K562 (cell line): ENCODE results near the gene POLR3H. TPM values are rescaled to one million over a fixed set of nuclear protein-coding genes. Genes with fewer than 3 reads are reported as not detected.

ENCODE experiments used
- ASH1L ChIP-seq: fragments of 450-650 bp; IDR thresholded peaks from 2 replicates; pipeline ENCODE4 v1.6.1; 2018; ENCODE audit warnings: borderline replicate concordance, mild to moderate bottlenecking, low read depth; ENCODE audit not compliant: partially characterized antibody
- CEBPB ChIP-seq: fragments of 450-650 bp; IDR thresholded peaks from 2 replicates; pipeline ENCODE4 v1.6.1; 2016; ENCODE audit warnings: missing genetic modification characterization, missing compliant biosample characterization
- E2F6 ChIP-seq, 2 experiments: IDR thresholded peaks; 2 replicates each; pipeline ENCODE4 v1.6.1; 2011; ENCODE audit warnings: borderline replicate concordance in 1 of 2, control low read depth in 1 of 2, low read depth in 1 of 2, low read length in 1 of 2, mild to moderate bottlenecking in 1 of 2, mixed read lengths in 1 of 2, moderate library complexity in 1 of 2; ENCODE audit not compliant: insufficient read depth in 1 of 2, insufficient read length in 1 of 2, poor library complexity in 1 of 2, severe bottlenecking in 1 of 2; ENCODE audit errors: extremely low read depth in 1 of 2
- ELK1 ChIP-seq: sonication (generic); formaldehyde crosslinking; IDR thresholded peaks from 2 replicates; pipeline ENCODE4 v1.8.1; 2022; ENCODE audit warnings: missing genetic modification reagents
- KAT2B ChIP-seq: IDR thresholded peaks from one replicate; pipeline ENCODE4 v1.6.1; 2012; ENCODE audit warnings: low read depth, mild to moderate bottlenecking, control low read depth, inconsistent platforms, low read length, moderate library complexity
- NBN ChIP-seq: fragments of 450-650 bp; IDR thresholded peaks from 2 replicates; pipeline ENCODE4 v1.6.1; 2016; ENCODE audit warnings: low read depth, mild to moderate bottlenecking
- NFRKB ChIP-seq: fragments of 450-650 bp; IDR thresholded peaks from 2 replicates; pipeline ENCODE4 v1.6.1; 2016; ENCODE audit warnings: low read depth
- NRF1 ChIP-seq, 2 experiments: fragments of 450-650 bp; IDR thresholded peaks in 1 of 2; conservative IDR thresholded peaks in 1 of 2; 2 replicates each; pipeline ENCODE4 v1.6.1; 2014; ENCODE audit warnings: mild to moderate bottlenecking in 2 of 2
- SIN3A ChIP-seq, 2 experiments: fragments of 150-350 bp in 1 of 2; IDR thresholded peaks; 2 replicates each; pipeline ENCODE4 v1.6.1; 2011 to 2016; ENCODE audit warnings: borderline replicate concordance in 2 of 2, low read depth in 2 of 2, low read length in 2 of 2, mild to moderate bottlenecking in 2 of 2, moderate library complexity in 2 of 2; ENCODE audit not compliant: control insufficient read depth in 1 of 2
- SMARCA4 ChIP-seq: fragments of 450-650 bp; IDR thresholded peaks from 2 replicates; pipeline ENCODE4 v1.6.1; 2016
- STAG1 ChIP-seq: sonication (generic); formaldehyde crosslinking; IDR thresholded peaks from 2 replicates; pipeline ENCODE4 v1.5.0; 2020; ENCODE audit warnings: missing genetic modification reagents, borderline replicate concordance
- STAT5B ChIP-seq: fragments of 250-450 bp; sonication (Bioruptor Pico); IDR thresholded peaks from 2 replicates; pipeline ENCODE4 v1.8.0; 2021; ENCODE audit warnings: mild to moderate bottlenecking, inconsistent platforms
- TCF7 ChIP-seq: sonication (generic); IDR thresholded peaks from 2 replicates; pipeline ENCODE4 v1.6.1; 2016; ENCODE audit warnings: antibody characterized with exemption, borderline replicate concordance
- ZNF253 ChIP-seq: fragments of 250-450 bp; sonication (Bioruptor Pico); conservative IDR thresholded peaks from 2 replicates; pipeline ENCODE4 v1.6.1; 2021; ENCODE audit warnings: mild to moderate bottlenecking
- ZSCAN29 ChIP-seq: fragments of 450-650 bp; IDR thresholded peaks from 2 replicates; pipeline ENCODE4 v1.6.1; 2017
- polyA plus RNA-seq, 8 experiments: library from polyadenylated mRNA; depleted of rRNA in 4 of 8; stranded (reverse) in 5 of 8; unstranded in 3 of 8; fragments of >200 nt; fragmentation: Nextera tagmentation in 2 of 8; fragmentation: Illumina TruSeq in 1 of 8; extraction: Ambion mirVana in 2 of 8; extraction: Trizol in 1 of 8; gene quantifications; 2 replicates each; pipeline versions ENCODE4 v1.2.1 to v1.2.3, GENCODE V29; 2011 to 2014; ENCODE audit warnings: inconsistent platforms in 1 of 8, missing spikeins in 1 of 8
- total RNA-seq, 7 experiments: library from RNA; depleted of rRNA in 6 of 7; stranded (reverse); fragments of >200 nt in 6 of 7; fragmentation: Illumina TruSeq in 2 of 7; extraction: Trizol in 2 of 7; gene quantifications; 2 replicates each; pipeline versions ENCODE4 v1.2.1 to v1.2.3, GENCODE V29; 2011 to 2021; ENCODE audit warnings: low replicate concordance in 1 of 7

The POLR3H gene
- total and polyA plus RNA-seq, 9 of the 15 experiments (the other 6 are each of a cell fraction or from before 2014, with no cell fraction given): 5.3 to 48.4 (median 22.2) TPM

DNA sequence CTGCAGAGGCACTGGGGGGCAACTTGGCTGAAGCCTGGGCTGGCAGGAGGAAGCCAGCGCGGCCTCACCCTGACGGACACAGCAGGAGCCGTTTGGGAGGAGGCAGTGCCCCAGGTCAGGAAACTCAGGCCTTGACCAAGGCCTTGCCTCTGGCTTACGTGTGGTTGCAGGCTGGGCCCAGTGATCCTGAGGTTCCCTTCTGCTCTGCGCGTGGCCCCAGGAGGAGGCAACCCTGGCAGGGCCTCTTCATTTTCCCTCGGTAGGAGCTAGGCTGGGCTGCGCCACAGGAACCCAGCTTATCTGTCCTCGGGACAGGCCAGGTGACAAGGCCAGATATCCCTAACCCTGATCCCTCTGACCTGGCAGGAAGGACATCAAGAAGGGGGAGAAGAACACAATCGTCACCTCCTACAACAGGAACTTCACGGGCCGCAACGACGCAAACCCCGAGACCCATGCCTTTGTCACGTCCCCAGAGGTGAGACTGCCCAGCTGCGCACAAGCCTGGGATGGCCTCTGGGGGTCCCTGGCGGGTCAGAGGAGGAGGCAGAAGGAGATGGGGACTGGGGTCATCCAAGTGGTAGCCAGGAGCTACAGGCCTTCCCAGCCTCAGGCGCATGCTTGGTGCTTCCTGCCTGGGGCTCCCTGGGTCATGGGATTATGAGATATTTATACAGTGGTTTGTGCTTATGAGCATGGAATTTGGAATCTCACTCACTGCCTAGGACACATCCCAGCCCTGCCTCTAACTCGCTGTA, 20.6 kb downstream of the POLR3H start (continued):
- TF ChIP-seq ELK1 (CRISPR knock-in tag) (no peak), STAT5B (no peak), NFRKB (no peak), CEBPB (tag) (no peak), ASH1L (no peak), ZSCAN29 (no peak), ZNF253 (no peak), KAT2B (no peak), E2F6 (IDR thresholded peaks at IDR 0.05; ENCODE audit: borderline replicate concordance in 1 of 2, extremely low read depth in 1 of 2, insufficient read depth in 1 of 2, insufficient read length in 1 of 2, low read depth in 1 of 2, low read length in 1 of 2, poor library complexity in 1 of 2, severe bottlenecking in 1 of 2) (peak; percentile 62 to 88), NBN (no peak), SMARCA4 (peak; percentile 86), NRF1 (conservative IDR thresholded peaks at IDR 0.05 in 1 of 2, IDR thresholded peaks at IDR 0.05 in 1 of 2) (peak; percentile 68 to 72), STAG1 (no peak), TCF7 (no peak), SIN3A (IDR thresholded peaks at IDR 0.05; ENCODE audit: borderline replicate concordance in 2 of 2, control insufficient read depth in 1 of 2, low read depth in 2 of 2, low read length in 2 of 2) (peak in 1 of 2 experiments; percentile 14; a peak in 1 of 4 replicates)
